ENCODE measurements around the gene CA5A. TPM values are rescaled to one million over a fixed set of nuclear protein-coding genes. Genes with fewer than 3 reads are reported as not detected.

The CA5A gene
- total RNA-seq, 4 donors from 2014 or later, result not detected

GRCh38 chr16:87844120-87844733 is 92.1 kb downstream of the CA5A start:
- TF ChIP-seq CTCF (IDR thresholded peaks at IDR 0.05), result no peak
- no peak for ATAC-seq (ENCODE audit: low FRiP score)
- DNase-seq (ENCODE audit: low spot score), result no peak

- no peak for TF ChIP-seq CTCF (IDR thresholded peaks at IDR 0.05)
- no peak for DNase-seq (ENCODE audit: low spot score)
- ATAC-seq (ENCODE audit: low FRiP score), result no peak
These were observed 92.6 kb downstream of the CA5A start for GRCh38 chr16:87843678-87844105.

GRCh38 chr16:87842209-87842869 is 94.0 kb downstream of the CA5A start:
- DNase-seq (ENCODE audit: low spot score) (no peak), ATAC-seq (ENCODE audit: low FRiP score) (no peak)
- no peak for TF ChIP-seq CTCF (IDR thresholded peaks at IDR 0.05)

GRCh38 chr16:87841340-87842208 is 94.8 kb downstream of the CA5A start:
- DNase-seq (ENCODE audit: low spot score) (no peak), ATAC-seq (ENCODE audit: low FRiP score) (no peak)
- no peak for TF ChIP-seq CTCF (IDR thresholded peaks at IDR 0.05)

- DNase-seq (ENCODE audit: low spot score) (no peak), ATAC-seq (ENCODE audit: low FRiP score) (no peak)
- no peak for TF ChIP-seq CTCF (IDR thresholded peaks at IDR 0.05)
These were observed 95.9 kb downstream of the CA5A start for GRCh38 chr16:87840271-87840978.

GRCh38 chr16:87839542-87840270 is 96.6 kb downstream of the CA5A start:
- DNase-seq (ENCODE audit: low spot score) (no peak), ATAC-seq (ENCODE audit: low FRiP score) (no peak)
- TF ChIP-seq CTCF (IDR thresholded peaks at IDR 0.05), result no peak

Measured in omental fat pad (tissue), 4 donors.